Endothelial cell of umbilical vein (primary cell): ENCODE data around the gene ICE2.

Experiments
- EZH2 ChIP-seq: IDR thresholded peaks from 2 replicates; pipeline ENCODE4 v1.6.1; 2012; ENCODE audit warnings: borderline replicate concordance, low read depth, mild to moderate bottlenecking, moderate library complexity, low read length, inconsistent platforms; ENCODE audit not compliant: severe bottlenecking
- POLR2A ChIP-seq: IDR thresholded peaks from 2 replicates; pipeline ENCODE4 v1.6.1; 2012; ENCODE audit warnings: low read depth, mild to moderate bottlenecking, control low read depth, low read length
- TF ChIP-seq, protein P1 (sequence below), 2 donors: IDR thresholded peaks; 1 replicate in 1 of 2; 2 replicates in 1 of 2; pipeline ENCODE4 v1.5.1; 2011; ENCODE audit warnings: low read length in 2 of 2, mild to moderate bottlenecking in 2 of 2, moderate library complexity in 2 of 2, control low read depth in 1 of 2, inconsistent platforms in 1 of 2, low read depth in 1 of 2; ENCODE audit not compliant: insufficient read depth in 1 of 2; ENCODE audit errors: extremely low read depth in 1 of 2

DNA sequence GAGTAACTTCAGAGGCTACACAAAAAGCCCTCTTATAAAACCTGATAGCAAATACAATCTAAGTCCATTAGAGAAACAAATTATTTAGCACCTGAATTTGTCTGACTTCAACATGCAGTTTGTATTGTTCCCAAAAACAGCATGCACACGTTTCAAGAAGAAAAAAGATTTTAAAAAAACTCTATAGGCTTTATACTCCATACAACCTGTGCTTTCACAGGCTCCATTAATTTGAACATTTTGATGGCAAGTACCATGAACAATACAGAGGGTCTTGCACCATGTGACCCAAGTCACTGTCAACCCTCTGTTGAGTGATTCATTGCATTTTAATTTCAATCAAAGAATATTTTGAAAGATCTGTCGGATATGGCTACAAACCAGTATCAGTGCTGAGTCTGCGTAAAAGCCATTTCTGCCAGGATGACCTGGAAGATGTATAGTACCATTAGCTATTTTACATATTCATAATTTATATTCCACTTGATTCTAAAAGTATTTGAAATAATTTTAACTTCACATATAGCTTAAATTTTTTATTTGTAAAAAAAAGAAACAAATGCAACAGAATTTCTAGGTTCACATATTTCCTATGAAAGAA, 94.3 kb downstream of the ICE2 start:
- TF ChIP-seq, protein P1, sequence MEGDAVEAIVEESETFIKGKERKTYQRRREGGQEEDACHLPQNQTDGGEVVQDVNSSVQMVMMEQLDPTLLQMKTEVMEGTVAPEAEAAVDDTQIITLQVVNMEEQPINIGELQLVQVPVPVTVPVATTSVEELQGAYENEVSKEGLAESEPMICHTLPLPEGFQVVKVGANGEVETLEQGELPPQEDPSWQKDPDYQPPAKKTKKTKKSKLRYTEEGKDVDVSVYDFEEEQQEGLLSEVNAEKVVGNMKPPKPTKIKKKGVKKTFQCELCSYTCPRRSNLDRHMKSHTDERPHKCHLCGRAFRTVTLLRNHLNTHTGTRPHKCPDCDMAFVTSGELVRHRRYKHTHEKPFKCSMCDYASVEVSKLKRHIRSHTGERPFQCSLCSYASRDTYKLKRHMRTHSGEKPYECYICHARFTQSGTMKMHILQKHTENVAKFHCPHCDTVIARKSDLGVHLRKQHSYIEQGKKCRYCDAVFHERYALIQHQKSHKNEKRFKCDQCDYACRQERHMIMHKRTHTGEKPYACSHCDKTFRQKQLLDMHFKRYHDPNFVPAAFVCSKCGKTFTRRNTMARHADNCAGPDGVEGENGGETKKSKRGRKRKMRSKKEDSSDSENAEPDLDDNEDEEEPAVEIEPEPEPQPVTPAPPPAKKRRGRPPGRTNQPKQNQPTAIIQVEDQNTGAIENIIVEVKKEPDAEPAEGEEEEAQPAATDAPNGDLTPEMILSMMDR (IDR thresholded peaks at IDR 0.05; ENCODE audit: extremely low read depth in 1 of 2, insufficient read depth in 1 of 2, low read depth in 1 of 2, low read length in 2 of 2) = no peak
- no peak for TF ChIP-seq POLR2A
- no peak for TF ChIP-seq EZH2
